ENCODE data around the gene ZBP1. TPM values are rescaled to one million over a fixed set of nuclear protein-coding genes. Genes with fewer than 3 reads are reported as not detected.

The ZBP1 gene
- total RNA-seq, 3 donors from 2014 or later (not counting 1 experiment from before 2014, with no cell fraction given): 95.4 to 99.7 (median 97.8) TPM

DNA sequence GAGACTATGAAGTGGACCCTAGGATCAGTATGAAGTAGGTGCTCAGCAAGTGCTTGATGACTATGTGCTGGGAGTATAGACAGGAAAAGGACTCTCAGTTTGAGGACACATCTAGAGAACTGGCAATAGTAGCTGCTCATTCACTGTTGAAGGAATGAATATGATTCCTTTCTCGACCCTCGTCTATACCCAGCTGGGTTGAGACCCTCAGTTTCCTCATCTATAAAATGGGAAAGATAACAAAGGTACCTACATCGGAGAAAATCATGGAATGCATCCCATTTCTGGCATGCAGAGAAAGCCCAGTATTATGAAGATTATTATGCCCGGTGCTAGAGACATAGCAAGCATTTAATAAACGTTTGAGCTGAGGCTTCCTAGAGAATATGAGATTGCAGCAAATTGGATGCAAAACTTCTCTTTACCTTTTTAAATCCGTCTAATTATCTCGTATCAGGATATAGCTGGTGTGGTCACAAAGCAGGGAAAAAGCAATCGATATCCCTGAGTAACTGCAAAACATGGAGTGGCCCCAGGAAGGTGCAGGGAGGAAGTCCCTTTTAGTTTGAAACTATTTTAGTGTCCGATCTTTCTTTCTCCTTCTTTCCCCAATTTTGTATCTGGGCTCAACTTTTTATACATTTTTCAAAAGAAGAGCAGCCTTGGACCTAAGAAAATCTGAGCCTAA is 62.2 kb downstream of the ZBP1 start:
- ATAC-seq: no peak
- intact Hi-C loops (cut with micrococcal nuclease): no loop called here
- no peaks in the 10 kb centered on the region for H3K36me3 Mint-ChIP-seq
- H3K4me1 ChIP-seq (ENCODE audit: control insufficient read depth, insufficient read depth, low read length): no peaks in the 10 kb centered on the region
- no peak overlapping the region for H3K4me3 Mint-ChIP-seq
- H3K9me3 Mint-ChIP-seq: no peaks in the 10 kb centered on the region
- 86% methylated on average over 9 of the region's 9 CpGs for WGBS (ENCODE audit: insufficient coverage)
- H3K27ac ChIP-seq (ENCODE audit: low read length): no peak overlapping the region
- DNase-seq: no peak
- TF ChIP-seq, protein P1, sequence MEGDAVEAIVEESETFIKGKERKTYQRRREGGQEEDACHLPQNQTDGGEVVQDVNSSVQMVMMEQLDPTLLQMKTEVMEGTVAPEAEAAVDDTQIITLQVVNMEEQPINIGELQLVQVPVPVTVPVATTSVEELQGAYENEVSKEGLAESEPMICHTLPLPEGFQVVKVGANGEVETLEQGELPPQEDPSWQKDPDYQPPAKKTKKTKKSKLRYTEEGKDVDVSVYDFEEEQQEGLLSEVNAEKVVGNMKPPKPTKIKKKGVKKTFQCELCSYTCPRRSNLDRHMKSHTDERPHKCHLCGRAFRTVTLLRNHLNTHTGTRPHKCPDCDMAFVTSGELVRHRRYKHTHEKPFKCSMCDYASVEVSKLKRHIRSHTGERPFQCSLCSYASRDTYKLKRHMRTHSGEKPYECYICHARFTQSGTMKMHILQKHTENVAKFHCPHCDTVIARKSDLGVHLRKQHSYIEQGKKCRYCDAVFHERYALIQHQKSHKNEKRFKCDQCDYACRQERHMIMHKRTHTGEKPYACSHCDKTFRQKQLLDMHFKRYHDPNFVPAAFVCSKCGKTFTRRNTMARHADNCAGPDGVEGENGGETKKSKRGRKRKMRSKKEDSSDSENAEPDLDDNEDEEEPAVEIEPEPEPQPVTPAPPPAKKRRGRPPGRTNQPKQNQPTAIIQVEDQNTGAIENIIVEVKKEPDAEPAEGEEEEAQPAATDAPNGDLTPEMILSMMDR (IDR thresholded peaks at IDR 0.05): no peak
- no peaks in the 10 kb centered on the region for H3K27me3 ChIP-seq (ENCODE audit: control insufficient read depth, insufficient read depth, low read length)
- H3K27me3 Mint-ChIP-seq (ENCODE audit: low read depth in 2 of 2): peaks cover 14 to 40% of the 10 kb centered on the region in 2 donors
- H3K27ac Mint-ChIP-seq: no peak overlapping the region
- H3K9me3 ChIP-seq (ENCODE audit: control insufficient read depth, insufficient read depth, low read length): no peaks in the 10 kb centered on the region
- no peaks in the 10 kb centered on the region for H3K36me3 ChIP-seq (ENCODE audit: control insufficient read depth, insufficient read depth, low read length)
- H3K4me1 Mint-ChIP-seq: no peaks in the 10 kb centered on the region
- H3K4me3 ChIP-seq (ENCODE audit: low read length): no peak overlapping the region

DNA sequence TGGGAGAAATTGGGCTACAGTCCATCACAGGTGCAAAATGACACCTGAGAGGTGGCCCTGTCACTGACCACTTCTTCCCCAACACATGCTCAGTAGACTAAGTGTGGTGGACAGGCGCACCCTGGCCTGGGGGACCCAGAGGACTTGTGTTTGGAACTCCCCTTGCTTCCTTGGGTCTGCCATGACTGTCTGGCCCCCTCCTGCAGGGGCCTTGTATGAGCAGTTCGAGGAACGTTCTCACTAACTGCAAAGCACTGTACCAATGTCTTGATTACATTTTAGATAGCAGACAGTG is 63.3 kb downstream of the ZBP1 start:
- Mint-ChIP-seq H3K27ac (no peak overlapping the region), H3K4me1 (no peaks in the 10 kb centered on the region), H3K27me3 (ENCODE audit: low read depth in 2 of 2) (peaks cover 14 to 37% of the 10 kb centered on the region in 2 donors), H3K4me3 (no peak overlapping the region), H3K9me3 (no peaks in the 10 kb centered on the region), H3K36me3 (no peaks in the 10 kb centered on the region)
- WGBS (ENCODE audit: insufficient coverage): 77% methylated on average over 3 of the region's 3 CpGs
- intact Hi-C loops (cut with micrococcal nuclease): no loop called here
- Histone ChIP-seq H3K36me3 (ENCODE audit: control insufficient read depth, insufficient read depth, low read length) (no peaks in the 10 kb centered on the region), H3K4me3 (ENCODE audit: low read length) (no peak overlapping the region), H3K27ac (ENCODE audit: low read length) (no peak overlapping the region), H3K4me1 (ENCODE audit: control insufficient read depth, insufficient read depth, low read length) (no peaks in the 10 kb centered on the region), H3K9me3 (ENCODE audit: control insufficient read depth, insufficient read depth, low read length) (no peaks in the 10 kb centered on the region), H3K27me3 (ENCODE audit: control insufficient read depth, insufficient read depth, low read length) (no peaks in the 10 kb centered on the region)
- TF ChIP-seq, protein P1 (IDR thresholded peaks at IDR 0.05): no peak
- DNase-seq (no peak), ATAC-seq (peak in 1 of 3 donors; percentile 19)

DNA sequence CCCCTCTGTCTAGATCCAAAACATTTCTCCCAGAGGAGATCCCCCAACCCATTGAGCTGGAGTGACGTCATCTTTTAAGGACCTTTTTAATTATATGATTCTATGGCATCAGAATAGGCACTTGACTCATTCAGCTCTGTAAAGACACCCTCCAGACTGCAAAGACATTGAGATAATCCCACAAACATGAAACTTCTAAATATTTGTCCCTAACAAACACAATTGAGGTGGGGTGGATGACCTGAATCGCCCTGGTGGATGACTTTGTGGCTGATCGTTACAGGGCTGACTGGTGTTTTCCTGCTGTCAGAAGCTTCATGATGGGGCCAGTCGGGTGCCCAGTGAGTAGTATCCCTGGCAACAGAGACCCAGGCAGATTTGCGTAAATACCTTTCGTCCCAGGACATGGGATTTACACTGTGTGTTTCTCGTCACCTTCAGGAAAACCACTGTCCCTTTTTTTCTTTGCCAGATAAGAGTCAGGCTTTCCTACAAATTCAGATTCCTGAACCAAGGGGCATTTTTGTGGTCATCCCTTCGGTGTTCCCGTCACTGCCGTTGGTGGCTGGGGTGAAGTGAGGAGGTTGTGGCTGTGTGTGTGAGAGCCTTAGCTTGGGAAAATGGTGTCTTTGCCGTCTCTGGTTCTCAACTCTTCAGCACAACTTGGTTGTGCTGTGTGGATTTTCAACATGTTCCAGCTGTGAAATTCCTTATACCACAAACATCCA is 64.6 kb downstream of the ZBP1 start:
- Mint-ChIP-seq H3K27me3 (ENCODE audit: low read depth in 2 of 2) (peaks cover 14 to 34% of the 10 kb centered on the region in 2 donors), H3K4me3 (no peak overlapping the region), H3K9me3 (no peaks in the 10 kb centered on the region), H3K27ac (no peak overlapping the region), H3K4me1 (no peaks in the 10 kb centered on the region), H3K36me3 (no peaks in the 10 kb centered on the region)
- Histone ChIP-seq H3K4me1 (ENCODE audit: control insufficient read depth, insufficient read depth, low read length) (no peaks in the 10 kb centered on the region), H3K36me3 (ENCODE audit: control insufficient read depth, insufficient read depth, low read length) (no peaks in the 10 kb centered on the region), H3K9me3 (ENCODE audit: control insufficient read depth, insufficient read depth, low read length) (no peaks in the 10 kb centered on the region), H3K4me3 (ENCODE audit: low read length) (no peak overlapping the region), H3K27ac (ENCODE audit: low read length) (no peak overlapping the region), H3K27me3 (ENCODE audit: control insufficient read depth, insufficient read depth, low read length) (no peaks in the 10 kb centered on the region)
- intact Hi-C loops (cut with micrococcal nuclease): no loop called here
- DNase-seq (no peak), ATAC-seq (no peak)
- WGBS (ENCODE audit: insufficient coverage): 62% methylated on average over 11 of the region's 11 CpGs
- TF ChIP-seq, protein P1 (IDR thresholded peaks at IDR 0.05): no peak

Other genes starting within 250 kb of the ZBP1 start
- 100 to 1,000 TPM; 217 to 392 (median 264) TPM for gene RBM38, start 229.0 kb downstream of the ZBP1 start, total RNA-seq
- gene CTCFL, start 95.3 kb downstream of the ZBP1 start, total RNA-seq: not detected
- not detected for gene PCK1, start 59.3 kb downstream of the ZBP1 start, total RNA-seq
- 1 to 10 TPM; 1.2 to 5.9 (median 2.4) TPM for gene PMEPA1, start 89.6 kb upstream of the ZBP1 start, total RNA-seq